ENCODE data around the gene SLC43A2. TPM values are rescaled to one million over a fixed set of nuclear protein-coding genes. Genes with fewer than 3 reads are reported as not detected.

The SLC43A2 gene
- total RNA-seq, 1 experiment from 2014 or later: 0.06 TPM

DNA sequence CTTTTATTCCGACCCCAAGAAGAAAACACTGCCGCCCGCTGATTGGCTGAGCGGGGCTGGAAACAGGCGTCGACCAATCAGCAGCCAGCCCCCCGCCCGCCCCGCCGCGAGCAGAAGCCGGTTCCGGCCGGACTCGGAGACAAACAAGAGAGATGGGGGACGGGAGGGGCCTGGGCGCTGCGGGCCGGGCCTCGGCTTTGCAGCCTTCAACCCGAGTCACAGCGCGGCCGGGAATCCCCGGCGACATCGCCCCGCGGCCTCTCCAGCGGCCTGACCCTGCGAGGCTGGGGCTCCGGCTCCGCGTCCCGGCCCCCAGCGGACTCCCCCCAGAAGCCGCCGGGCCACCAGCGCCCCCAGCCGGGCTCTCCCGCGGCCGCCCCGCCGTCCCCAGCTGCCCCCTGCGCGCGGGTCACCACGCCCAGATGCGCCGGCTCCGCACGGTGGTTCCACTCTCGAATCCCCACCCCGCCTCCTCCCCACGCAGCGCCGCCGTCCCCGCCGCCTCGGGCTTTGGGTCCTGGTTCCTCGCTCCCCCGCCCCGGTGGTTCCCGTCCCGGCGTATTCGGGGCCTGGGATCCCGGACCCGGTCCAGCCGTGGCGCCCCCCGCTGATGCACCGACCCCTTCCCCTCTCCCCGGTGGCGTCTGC is 346 bp upstream of the SLC43A2 start:
- POLR2A ChIA-PET (ENCODE audit: low non-redundant PET): no interaction called here
- peak; percentile 94 for DNase-seq (ENCODE audit: low spot score)
- intact Hi-C loops (cut with micrococcal nuclease; ENCODE audit: unreplicated experiment): no loop called here
- CTCF ChIA-PET: no interaction called here
- H3K27me3 ChIP-seq (replicated peaks; ENCODE audit: insufficient read depth, low read depth, low read length, poor library complexity): peaks cover 40% of the 10 kb centered on the region
- H3K4me3 ChIP-seq (ENCODE audit: low read depth, low read length, poor library complexity, severe bottlenecking): peak overlapping the region; percentile 54
- no peaks in the 10 kb centered on the region for H3K9me3 ChIP-seq (ENCODE audit: low read depth, low read length, poor library complexity, severe bottlenecking)
- no peak overlapping the region for H3K27ac ChIP-seq (ENCODE audit: low read depth, low read length, poor library complexity, severe bottlenecking)
- peaks cover 9% of the 10 kb centered on the region for H3K4me1 ChIP-seq (ENCODE audit: insufficient read depth, low read length, poor library complexity, severe bottlenecking)
- no peaks in the 10 kb centered on the region for H3K36me3 ChIP-seq (ENCODE audit: insufficient read depth, low read length, poor library complexity, severe bottlenecking)
- BruUV-seq (replicated peaks): no TSS peak
- TF ChIP-seq EZH2 (IDR thresholded peaks at IDR 0.05; ENCODE audit: borderline replicate concordance, low read depth, low read length, poor library complexity, severe bottlenecking) (no peak), CTCF (conservative IDR thresholded peaks at IDR 0.05; ENCODE audit: low read depth, low read length) (no peak; the same call in 1 of the 2 replicates)

DNA sequence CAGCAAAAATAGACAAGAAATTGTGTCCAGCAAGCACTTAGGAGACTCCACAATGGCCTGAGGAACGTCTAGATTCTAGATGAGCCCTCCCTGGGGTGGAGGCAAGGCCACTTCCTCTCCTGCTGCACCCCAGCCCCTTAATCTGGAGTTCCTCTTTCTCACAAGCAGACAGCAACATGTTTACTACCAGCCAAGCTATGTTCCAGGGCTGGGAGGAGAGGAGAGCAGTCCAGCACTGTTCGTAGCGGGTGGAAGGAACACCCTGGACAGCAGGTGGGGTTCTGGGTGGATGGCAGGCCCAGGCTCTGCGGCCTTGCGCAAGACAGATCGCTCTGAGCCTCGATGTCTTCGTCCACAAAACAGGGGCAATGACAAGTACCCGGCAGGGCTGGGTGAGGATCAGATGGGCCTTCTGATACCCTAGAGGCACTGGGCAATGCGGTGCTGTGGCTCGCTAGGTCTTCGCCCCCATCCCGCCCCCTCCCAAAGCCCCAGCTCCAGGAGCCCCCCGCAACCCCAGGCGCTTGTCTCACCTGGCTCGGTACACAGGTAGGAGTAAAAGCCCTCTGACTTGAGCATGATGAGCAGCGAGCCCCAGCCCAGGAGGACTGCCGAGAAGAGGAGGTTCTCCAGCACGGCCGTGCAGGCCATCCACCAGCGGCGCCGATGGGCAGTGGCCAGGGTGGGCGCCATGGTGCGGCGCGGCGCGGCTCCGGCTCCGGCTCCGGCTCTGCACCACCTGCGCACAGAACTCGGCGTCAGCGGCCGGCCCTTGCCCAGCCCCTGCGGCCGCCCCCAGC is 1.3 kb downstream of the SLC43A2 start:
- Histone ChIP-seq H3K36me3 (ENCODE audit: insufficient read depth, low read length, poor library complexity, severe bottlenecking) (no peaks in the 10 kb centered on the region), H3K9me3 (ENCODE audit: low read depth, low read length, poor library complexity, severe bottlenecking) (no peaks in the 10 kb centered on the region), H3K4me3 (ENCODE audit: low read depth, low read length, poor library complexity, severe bottlenecking) (peak overlapping the region; percentile 54), H3K4me1 (ENCODE audit: insufficient read depth, low read length, poor library complexity, severe bottlenecking) (peaks cover 9% of the 10 kb centered on the region), H3K27me3 (replicated peaks; ENCODE audit: insufficient read depth, low read depth, low read length, poor library complexity) (peaks cover 40% of the 10 kb centered on the region), H3K27ac (ENCODE audit: low read depth, low read length, poor library complexity, severe bottlenecking) (no peak overlapping the region)
- ChIA-PET CTCF (no interaction called here), POLR2A (ENCODE audit: low non-redundant PET) (interaction anchor here (0.6 kb wide), 1 partner anchor 8 kb away, joined by 11 read pairs; no protein-coding TSS in a partner anchor)
- TF ChIP-seq CTCF (conservative IDR thresholded peaks at IDR 0.05; ENCODE audit: low read depth, low read length) (no peak), EZH2 (IDR thresholded peaks at IDR 0.05; ENCODE audit: borderline replicate concordance, low read depth, low read length, poor library complexity, severe bottlenecking) (no peak)
- intact Hi-C loops (cut with micrococcal nuclease; ENCODE audit: unreplicated experiment): no loop called here
- BruUV-seq (replicated peaks): no TSS peak
- DNase-seq (ENCODE audit: low spot score): no peak

DNA sequence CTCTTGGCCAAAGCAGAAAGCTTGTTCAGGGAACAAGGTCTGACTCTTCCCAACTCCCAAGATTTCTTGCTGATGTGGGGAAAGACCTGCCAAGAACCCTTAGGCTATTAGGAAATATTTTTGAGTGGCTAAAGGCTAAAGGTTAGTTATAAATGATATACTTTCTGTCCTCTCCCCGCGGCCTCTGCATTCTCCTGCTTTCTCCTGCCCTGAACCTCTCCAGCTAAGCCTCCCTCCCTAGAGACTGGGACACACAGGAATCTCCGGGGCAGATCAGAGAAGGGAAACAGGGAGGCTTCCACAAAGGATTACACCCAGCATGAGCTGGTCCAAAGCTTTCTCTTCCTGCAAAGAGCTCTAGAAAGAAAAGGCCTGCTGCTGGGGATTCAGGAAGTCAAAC is 2.3 kb downstream of the SLC43A2 start:
- H3K36me3 ChIP-seq (ENCODE audit: insufficient read depth, low read length, poor library complexity, severe bottlenecking): no peaks in the 10 kb centered on the region
- DNase-seq (ENCODE audit: low spot score): no peak
- BruUV-seq (replicated peaks): no TSS peak
- peaks cover 40% of the 10 kb centered on the region for H3K27me3 ChIP-seq (replicated peaks; ENCODE audit: insufficient read depth, low read depth, low read length, poor library complexity)
- ChIA-PET CTCF (no interaction called here), POLR2A (ENCODE audit: low non-redundant PET) (no interaction called here)
- H3K4me1 ChIP-seq (ENCODE audit: insufficient read depth, low read length, poor library complexity, severe bottlenecking): peaks cover 9% of the 10 kb centered on the region
- intact Hi-C loops (cut with micrococcal nuclease; ENCODE audit: unreplicated experiment): no loop called here
- no peak overlapping the region for H3K27ac ChIP-seq (ENCODE audit: low read depth, low read length, poor library complexity, severe bottlenecking)
- no peak for TF ChIP-seq CTCF (conservative IDR thresholded peaks at IDR 0.05; ENCODE audit: low read depth, low read length)
- TF ChIP-seq EZH2 (IDR thresholded peaks at IDR 0.05; ENCODE audit: borderline replicate concordance, low read depth, low read length, poor library complexity, severe bottlenecking): no peak
- no peaks in the 10 kb centered on the region for H3K9me3 ChIP-seq (ENCODE audit: low read depth, low read length, poor library complexity, severe bottlenecking)
- no peak overlapping the region for H3K4me3 ChIP-seq (ENCODE audit: low read depth, low read length, poor library complexity, severe bottlenecking)

All from A673 (cell line).